ENCODE measurements around the gene RHO. TPM values are rescaled to one million over a fixed set of nuclear protein-coding genes. Genes with fewer than 3 reads are reported as not detected.
"Not testable (repeated sequence)": the region's sequence is repeated elsewhere in the genome, so short reads cannot be mapped to it uniquely, and the experiment has no call there.

RHO gene
- not detected for total RNA-seq

- DNase-seq, result no peak
- no peaks in the 10 kb centered on the region for H3K4me1 ChIP-seq
- H3K9me3 ChIP-seq, result no peaks in the 10 kb centered on the region
- intact Hi-C loops (cut with DNase I), result no loop called here
- ATAC-seq, result no peak
- TF ChIP-seq CTCF (IDR thresholded peaks at IDR 0.05), result no peak
- no peak for TF ChIP-seq POLR2A (IDR thresholded peaks at IDR 0.05)
- no peak within 1 kb of the TSS for H3K27ac ChIP-seq
- no peaks in the 10 kb centered on the region for H3K36me3 ChIP-seq (replicated peaks in 1 of 2; ENCODE audit: insufficient read depth in 1 of 2, low read depth in 2 of 2)
- WGBS, 2 donors, result 84 to 91% methylated on average over 15 to 18 of the region's 18 CpGs
- H3K27me3 ChIP-seq, result no peaks in the 10 kb centered on the region
- no peak within 1 kb of the TSS for H3K4me3 ChIP-seq
These were observed at the start of gene RHO for GRCh38 chr3:129528589-129529100. Gene RHO, plus strand, starts transcription at chr3:129528639. Its CDS starts 95 bp downstream, at chr3:129528734.

- 58 to 76% methylated on average over 6 to 9 of the region's 11 CpGs for WGBS, 2 donors
- ATAC-seq, H3K4me1 ChIP-seq, H3K27me3 ChIP-seq, H3K9me3 ChIP-seq, H3K4me3 ChIP-seq: not testable (repeated sequence)
- intact Hi-C loops (cut with DNase I), result loop anchor here (10.0 kb wide), 2 partner anchors 134 to 344 kb away; no protein-coding TSS in a partner anchor
- peak in 1 of 4 donors; percentile 30 for DNase-seq
- Histone ChIP-seq H3K36me3 (replicated peaks in 1 of 2; ENCODE audit: insufficient read depth in 1 of 2, low read depth in 2 of 2) (peaks cover 4 to 23% of the 10 kb centered on the region in 2 donors), H3K27ac (peak overlapping the region in 1 of 4 donors; percentile 29)
These were observed 47.1 kb upstream of the RHO start for GRCh38 chr3:129481225-129481765.

- H3K36me3 ChIP-seq (replicated peaks in 1 of 2; ENCODE audit: insufficient read depth in 1 of 2, low read depth in 2 of 2), result peaks cover 4 to 23% of the 10 kb centered on the region in 2 donors
These were observed 46.6 kb upstream of the RHO start for GRCh38 chr3:129481766-129482332.

GRCh38 chr3:129482721-129483120, 45.7 kb upstream of the RHO start:
- no peaks in the 10 kb centered on the region for H3K4me1 ChIP-seq
- intact Hi-C loops (cut with DNase I), result loop anchor here (10.0 kb wide), 2 partner anchors 132 to 342 kb away; no protein-coding TSS in a partner anchor
- H3K36me3 ChIP-seq (replicated peaks in 1 of 2; ENCODE audit: insufficient read depth in 1 of 2, low read depth in 2 of 2), result peaks cover 4 to 23% of the 10 kb centered on the region in 2 donors
- ATAC-seq (no peak), DNase-seq (no peak)
- H3K27ac ChIP-seq, result no peak overlapping the region
- H3K9me3 ChIP-seq, result no peaks in the 10 kb centered on the region
- no peaks in the 10 kb centered on the region for H3K27me3 ChIP-seq
- no peak overlapping the region for H3K4me3 ChIP-seq
- TF ChIP-seq POLR2A (IDR thresholded peaks at IDR 0.05) (no peak), CTCF (IDR thresholded peaks at IDR 0.05) (no peak)
- WGBS, 2 donors, result 80 to 86% methylated on average over 1 of the region's 1 CpG

More at GRCh38 chr3:129481766-129482332, 46.6 kb upstream of the RHO start:
- Histone ChIP-seq H3K27ac (peak overlapping the region in 2 of 4 donors; percentile 15 to 29), H3K4me3 (no peak overlapping the region), H3K9me3 (no peaks in the 10 kb centered on the region), H3K4me1 (peaks cover 4% of the 10 kb centered on the region), H3K27me3 (no peaks in the 10 kb centered on the region)
- no peak for ATAC-seq
- intact Hi-C loops (cut with DNase I), result loop anchor here (10.0 kb wide), 2 partner anchors 133 to 343 kb away; no protein-coding TSS in a partner anchor
- 75 to 88% methylated on average over 12 of the region's 12 CpGs for WGBS, 2 donors
- DNase-seq, result peak in 2 of 4 donors; percentile 19 to 25
- TF ChIP-seq CTCF (IDR thresholded peaks at IDR 0.05), result no peak
- TF ChIP-seq POLR2A (IDR thresholded peaks at IDR 0.05), result no peak

- Histone ChIP-seq H3K4me3 (no peak overlapping the region), H3K27ac (no peak overlapping the region), H3K36me3 (replicated peaks in 1 of 2; ENCODE audit: insufficient read depth in 1 of 2, low read depth in 2 of 2) (peaks cover 4 to 19% of the 10 kb centered on the region in 2 donors), H3K27me3 (no peaks in the 10 kb centered on the region), H3K4me1 (no peaks in the 10 kb centered on the region), H3K9me3 (no peaks in the 10 kb centered on the region)
- intact Hi-C loops (cut with DNase I), result loop anchor here (10.0 kb wide), 2 partner anchors 131 to 341 kb away; no protein-coding TSS in a partner anchor
- WGBS, 2 donors, result 88 to 89% methylated on average over 8 of the region's 8 CpGs
- DNase-seq (no peak), ATAC-seq (no peak)
- TF ChIP-seq POLR2A (IDR thresholded peaks at IDR 0.05), result no peak
These were observed 44.6 kb upstream of the RHO start for GRCh38 chr3:129483870-129484269.

- H3K4me1 ChIP-seq, H3K9me3 ChIP-seq, ATAC-seq, H3K27me3 ChIP-seq, H3K4me3 ChIP-seq, DNase-seq: not testable (repeated sequence)
- intact Hi-C loops (cut with DNase I), result loop anchor here (5.0 to 10.0 kb wide), 3 partner anchors 130 to 447 kb away; no protein-coding TSS in a partner anchor
- Histone ChIP-seq H3K27ac (peak overlapping the region in 1 of 4 donors; percentile 64), H3K36me3 (replicated peaks in 1 of 2; ENCODE audit: insufficient read depth in 1 of 2, low read depth in 2 of 2) (peaks cover 4 to 12% of the 10 kb centered on the region in 2 donors)
- 89% methylated on average over 6 of the region's 6 CpGs for WGBS, 2 donors
These were observed 43.3 kb upstream of the RHO start for GRCh38 chr3:129485146-129485545.

Data from body of pancreas (tissue), 4 donors.